G401 (cell line): ENCODE measurements around the gene DTL. TPM values are rescaled to one million over a fixed set of nuclear protein-coding genes. Genes with fewer than 3 reads are reported as not detected.

ENCODE experiments used
- DNase-seq: peaks from one replicate; pipeline ENCODE4 v3.0.0-alpha.2; 2015; ENCODE audit warnings: low spot score
- in situ Hi-C: cut with HindIII; loops from 2 replicates; pipeline ENCODE4 v1.10.0; 2016; ENCODE audit warnings: low sequenced_read_pairs, mixed read lengths
- total RNA-seq: library from RNA; depleted of rRNA; stranded (reverse); fragments of >200 nt; shearing (Covaris generic); gene quantifications from 2 replicates; pipeline ENCODE4 v1.2.3, GENCODE V29; 2014

DTL gene
- total RNA-seq, 1 experiment from 2014 or later = 38.1 TPM

DNA sequence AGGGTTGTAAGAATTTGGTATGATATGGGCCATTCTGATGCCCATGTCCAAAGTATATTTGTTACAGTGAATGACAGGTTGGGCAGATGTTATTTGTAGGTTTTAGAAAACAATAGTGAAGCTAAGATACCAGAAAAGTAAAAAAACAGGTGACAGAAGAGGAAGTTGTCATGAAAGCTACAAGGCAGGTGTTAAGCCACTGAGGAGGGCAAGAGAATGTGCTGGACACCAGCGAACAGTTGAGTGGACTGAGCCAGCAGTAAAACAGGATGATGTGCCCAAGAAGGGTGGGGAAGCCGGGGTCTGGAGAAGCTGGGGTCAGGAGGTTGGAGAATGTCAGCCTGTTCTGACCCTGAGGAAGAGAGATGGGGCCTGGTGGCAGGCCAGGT is 83.3 kb downstream of the DTL start:
- no peak for DNase-seq
- in situ Hi-C loops = no loop called here

DNA sequence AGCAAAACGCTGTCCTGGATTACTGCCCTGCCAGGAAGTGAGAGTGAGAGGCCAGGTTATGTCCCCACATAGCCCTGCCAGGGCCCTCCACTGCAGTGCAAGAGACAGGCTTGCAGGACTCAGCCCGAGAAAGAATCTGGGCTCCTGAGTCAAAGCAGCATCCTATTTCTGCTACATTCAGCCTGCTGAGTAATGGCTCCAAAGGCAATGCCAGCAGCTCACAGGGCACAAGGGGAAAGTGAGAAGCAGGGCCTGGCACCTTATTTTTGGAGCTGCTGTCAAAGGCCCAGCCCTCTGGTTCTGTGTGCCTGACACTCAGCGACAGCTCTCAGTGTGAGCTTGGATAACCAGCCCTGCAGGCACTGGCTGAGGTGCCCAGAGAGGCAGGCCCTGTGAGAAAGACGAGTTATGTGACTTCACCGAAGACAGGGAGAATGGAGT is 83.9 kb downstream of the DTL start:
- no peak for DNase-seq
- in situ Hi-C loops = no loop called here

DNA sequence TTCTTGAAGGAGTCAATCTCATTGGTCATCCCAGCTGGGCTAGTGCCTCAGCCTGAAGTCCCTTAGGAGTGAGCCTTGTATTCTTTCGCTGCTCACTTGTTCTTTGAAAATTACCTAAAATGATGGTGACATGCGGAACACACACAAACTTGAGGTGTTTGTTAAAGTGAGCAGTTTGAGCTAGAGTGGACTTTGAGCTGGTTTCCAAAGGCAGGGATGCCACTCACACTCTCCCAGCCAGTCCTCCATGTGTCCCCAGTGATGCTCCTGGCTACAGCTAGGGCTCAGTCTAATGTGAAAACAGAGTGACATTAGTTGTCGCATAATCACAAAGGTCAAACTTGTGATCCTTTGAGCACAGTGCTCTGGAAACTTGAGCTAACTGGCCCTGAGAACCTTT is 84.3 kb downstream of the DTL start:
- no peak for DNase-seq
- in situ Hi-C loops = no loop called here

DNA sequence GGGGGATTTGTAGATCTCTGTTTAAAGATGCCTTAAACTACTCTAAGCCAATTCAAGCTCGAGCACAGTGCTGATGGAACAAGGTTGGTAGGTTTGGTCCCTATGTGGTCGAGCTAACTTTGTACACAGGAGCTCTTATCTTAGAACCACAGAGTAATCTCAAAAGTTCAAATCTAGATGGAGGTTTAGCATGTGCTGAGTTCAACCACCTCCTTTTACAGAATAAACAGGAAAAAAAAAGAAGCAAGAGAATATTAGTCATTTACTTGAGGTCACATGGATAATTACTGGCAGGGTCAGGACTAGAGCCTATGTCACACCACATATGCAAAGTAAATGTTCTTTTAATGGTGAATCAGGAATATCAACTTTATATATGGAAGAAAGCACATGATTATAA is 86.2 kb downstream of the DTL start:
- no peak for DNase-seq
- in situ Hi-C loops = no loop called here

DNA sequence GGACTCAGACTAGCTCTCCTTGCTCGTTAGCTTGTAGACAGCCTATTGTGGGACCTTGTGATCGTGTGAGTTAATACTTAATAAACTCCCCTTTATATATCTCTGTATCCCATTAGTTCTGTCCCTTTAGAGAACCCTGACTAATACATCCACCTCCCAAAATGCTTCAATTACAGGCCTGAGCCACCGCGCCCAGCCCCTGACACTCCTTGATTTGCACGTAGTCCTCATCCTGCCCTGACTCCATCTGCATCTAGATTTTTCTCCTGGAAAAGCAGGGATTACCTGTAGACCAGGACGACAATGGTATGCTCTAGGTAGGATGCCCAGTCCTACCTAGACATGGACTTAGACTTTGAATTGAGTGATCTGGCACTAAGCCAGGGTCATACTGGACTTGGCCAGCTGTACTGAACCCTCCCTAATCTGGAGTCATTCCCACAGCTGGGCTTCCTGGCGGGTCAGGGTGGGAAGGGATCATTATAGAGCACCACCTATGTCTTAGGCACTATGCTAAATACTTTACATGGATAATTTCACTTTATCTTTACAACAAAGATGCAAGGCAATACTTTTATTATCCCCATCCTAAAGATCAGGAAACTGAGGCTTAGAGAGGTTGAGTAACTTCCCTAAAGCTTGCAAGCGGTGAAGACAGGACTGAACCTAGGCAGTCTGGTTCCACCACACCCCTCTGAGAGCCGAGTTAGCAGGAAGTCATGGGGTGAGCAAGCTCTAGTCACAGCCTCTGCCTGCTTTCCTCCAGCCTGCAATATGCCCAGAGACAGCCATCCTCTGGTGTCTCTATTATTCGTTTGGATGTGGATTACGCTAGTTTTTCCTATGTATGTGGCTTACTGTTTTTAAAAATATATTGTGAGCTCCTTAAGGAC is 89.4 kb downstream of the DTL start:
- no peak for DNase-seq
- in situ Hi-C loops = no loop called here

DNA sequence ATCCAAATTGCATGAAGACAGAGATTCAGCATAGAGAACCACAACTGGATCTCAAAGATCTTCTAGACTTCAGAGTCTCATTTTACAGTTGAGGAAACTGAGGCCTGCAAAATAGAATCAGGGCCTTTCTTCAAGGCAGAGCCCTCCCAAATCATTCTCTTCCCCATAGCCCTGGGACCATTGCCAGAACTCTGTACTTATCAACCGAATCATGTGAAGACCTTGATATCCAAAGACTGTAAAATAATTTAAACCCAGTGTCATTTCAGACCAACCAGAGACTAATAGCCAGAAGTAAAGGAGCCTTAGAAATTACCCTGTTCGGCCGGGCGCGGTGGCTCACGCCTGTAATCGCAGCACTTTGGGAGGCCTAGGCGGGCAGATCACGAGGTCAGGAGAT is 90.1 kb downstream of the DTL start:
- DNase-seq = no peak
- in situ Hi-C loops = no loop called here

DNA sequence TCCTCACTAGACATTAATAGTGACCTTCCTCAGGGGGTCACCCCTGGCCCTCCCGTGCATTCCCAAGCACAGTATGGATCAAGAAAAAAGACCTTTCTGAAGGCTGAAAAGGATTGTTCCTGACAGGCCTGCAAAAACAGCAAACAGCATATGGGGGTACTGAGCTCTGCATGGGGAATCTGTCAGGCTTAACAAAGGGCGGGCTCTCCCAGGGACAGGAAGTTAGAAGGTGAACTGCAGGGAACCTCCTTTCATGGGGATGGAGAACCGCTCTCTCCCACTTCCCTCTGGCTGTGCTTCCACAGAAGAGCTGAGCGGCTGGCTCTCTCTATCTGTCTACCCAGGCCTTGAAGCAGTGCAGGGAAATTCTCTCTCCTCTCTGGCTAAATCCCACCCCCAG is 91.7 kb downstream of the DTL start:
- in situ Hi-C loops = no loop called here
- DNase-seq = no peak

DNA sequence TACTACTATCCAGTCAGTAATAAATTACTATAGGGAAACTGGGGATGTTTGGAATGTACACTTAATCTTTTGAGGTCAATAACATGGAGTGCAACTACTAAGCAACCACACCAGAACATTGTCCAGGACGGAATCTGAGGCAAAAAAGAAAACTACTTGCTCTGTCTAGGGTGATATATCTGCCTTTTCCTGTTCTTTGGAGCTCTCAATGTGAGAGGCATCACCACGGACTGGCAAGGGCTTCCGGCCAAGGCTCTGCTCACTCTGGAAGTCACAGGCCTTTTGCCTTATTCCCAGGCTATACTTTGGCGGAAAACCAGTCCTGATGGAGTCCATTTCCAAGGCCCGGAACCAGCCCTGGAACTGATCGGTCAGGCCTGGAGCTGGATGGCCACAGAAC is 94.2 kb downstream of the DTL start:
- no peak for DNase-seq
- in situ Hi-C loops = no loop called here

DNA sequence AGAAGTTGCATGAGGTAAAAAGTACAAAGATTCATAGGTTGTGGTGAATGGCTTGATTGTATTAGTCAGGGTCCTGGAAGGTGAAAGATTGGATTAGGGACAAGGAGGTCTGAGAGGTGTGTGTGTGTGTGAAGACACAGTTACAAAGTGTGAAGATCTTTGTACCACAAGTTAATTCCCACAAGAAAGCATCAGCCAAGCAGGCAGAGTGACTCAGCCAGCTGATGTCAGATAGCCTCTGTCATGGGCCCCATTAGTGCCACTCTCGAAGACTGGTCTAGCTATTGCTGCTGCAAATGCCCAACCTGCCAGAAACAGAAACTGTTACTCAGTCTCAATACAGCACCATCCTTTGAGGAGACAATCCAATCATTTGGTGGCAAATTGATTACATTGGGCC is 96.5 kb downstream of the DTL start:
- in situ Hi-C loops = no loop called here
- no peak for DNase-seq

DNA sequence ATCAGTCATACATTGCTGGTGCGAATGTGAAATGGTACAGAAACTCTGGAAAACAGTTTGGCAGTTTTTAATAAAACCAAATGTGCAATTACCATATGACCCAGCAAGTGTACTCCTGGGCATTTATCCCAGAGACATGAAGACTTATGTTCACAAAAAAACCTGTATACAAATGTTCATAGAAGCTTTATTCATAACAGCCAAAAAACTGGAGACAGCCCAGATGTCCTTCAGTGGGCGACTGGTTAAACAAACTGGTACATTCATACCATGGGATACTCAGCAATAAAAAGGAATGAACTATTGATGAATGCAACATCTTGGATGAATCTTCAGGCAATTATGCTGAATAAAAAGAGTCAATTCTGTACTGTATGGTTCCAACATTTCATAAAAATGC is 97.8 kb downstream of the DTL start:
- DNase-seq = no peak
- in situ Hi-C loops = no loop called here

DNA sequence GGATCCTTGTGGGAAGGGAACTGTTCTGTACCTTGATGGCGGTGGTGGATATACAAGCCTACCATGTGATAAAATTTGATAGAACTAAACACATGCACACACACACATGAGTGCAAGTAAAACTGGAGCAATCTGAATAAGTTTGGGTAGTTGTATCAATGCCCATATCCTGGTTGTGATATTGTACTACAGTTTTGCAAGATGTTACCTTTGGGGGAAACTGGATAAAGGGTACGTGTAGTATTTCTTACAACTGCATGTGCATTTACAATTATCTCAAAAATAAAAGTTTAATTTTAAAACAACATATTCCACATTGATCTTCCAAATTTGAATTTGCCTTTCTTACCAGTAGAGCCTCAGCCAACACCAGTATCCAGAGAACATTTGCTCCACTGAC is 99.6 kb downstream of the DTL start:
- in situ Hi-C loops = no loop called here

DNA sequence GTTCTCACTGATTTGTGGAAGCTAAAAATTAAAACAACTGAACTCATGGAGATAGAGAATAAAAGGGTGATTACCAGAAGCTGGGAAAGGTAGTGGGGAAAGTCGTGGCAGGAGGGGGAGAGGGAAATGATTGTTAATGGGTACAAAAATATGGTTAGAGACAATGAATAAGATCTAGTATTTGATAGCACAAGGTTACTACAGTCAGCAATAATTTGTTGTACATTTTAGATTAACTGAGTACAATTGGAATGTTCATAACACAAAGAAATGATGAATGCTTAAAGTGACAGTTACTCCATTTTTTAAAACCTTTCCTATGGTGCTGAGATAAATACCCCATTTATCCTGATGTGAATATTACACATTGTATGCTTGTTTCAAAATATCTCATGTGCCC is 102.3 kb downstream of the DTL start:
- no peak for DNase-seq
- in situ Hi-C loops = no loop called here

More for the DNA sequence above, 99.6 kb downstream of the DTL start:
- no peak for DNase-seq

DNA sequence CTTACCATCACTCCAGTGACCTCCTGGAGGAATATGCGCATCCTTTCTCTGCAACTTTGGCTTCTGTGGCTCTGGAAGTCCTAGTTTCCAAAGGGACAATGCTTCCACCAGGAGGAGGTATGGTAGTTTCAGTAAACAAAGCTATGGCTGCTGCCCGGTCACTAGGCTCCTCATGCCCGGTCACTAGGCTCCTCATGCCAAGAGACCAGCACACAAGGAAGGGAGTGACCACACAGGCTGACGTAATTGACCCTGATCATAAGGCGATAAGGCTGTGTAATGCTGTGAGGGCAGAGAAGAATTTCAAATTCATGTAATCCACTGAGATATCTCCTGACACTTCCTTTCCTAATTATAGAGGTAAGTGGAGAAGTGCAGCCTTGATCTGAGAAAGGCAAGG is 102.9 kb downstream of the DTL start:
- in situ Hi-C loops = no loop called here
- no peak for DNase-seq

DNA sequence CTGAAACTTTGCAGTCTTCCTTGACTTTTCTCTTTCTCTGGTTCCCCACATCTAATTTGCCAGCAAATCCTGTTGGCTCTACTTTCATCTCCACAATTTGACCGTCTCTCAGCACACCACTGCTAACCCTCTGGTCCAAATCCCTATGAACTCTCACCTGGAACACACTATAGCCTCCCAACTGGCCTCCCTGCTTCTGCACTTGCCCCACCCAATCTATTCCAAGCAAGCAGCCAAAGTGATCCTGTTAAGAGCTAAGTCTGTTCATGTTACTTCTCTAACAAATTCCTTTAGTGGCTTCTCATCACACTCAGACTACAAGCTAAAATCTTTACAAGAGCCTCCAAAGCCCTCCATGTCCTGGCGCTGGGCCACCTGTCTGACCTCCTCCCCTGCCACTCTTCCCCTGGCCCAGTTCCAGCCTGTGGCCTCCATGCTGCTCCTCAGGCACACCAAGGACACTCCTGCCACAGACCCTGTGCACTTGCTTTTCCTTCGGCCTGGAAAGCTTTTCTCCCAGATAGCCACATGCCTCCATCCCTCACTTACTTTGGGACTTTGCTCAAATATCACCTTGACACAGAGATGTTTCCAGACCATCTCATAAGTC is 104.1 kb downstream of the DTL start:
- DNase-seq = no peak
- in situ Hi-C loops = no loop called here

DNA sequence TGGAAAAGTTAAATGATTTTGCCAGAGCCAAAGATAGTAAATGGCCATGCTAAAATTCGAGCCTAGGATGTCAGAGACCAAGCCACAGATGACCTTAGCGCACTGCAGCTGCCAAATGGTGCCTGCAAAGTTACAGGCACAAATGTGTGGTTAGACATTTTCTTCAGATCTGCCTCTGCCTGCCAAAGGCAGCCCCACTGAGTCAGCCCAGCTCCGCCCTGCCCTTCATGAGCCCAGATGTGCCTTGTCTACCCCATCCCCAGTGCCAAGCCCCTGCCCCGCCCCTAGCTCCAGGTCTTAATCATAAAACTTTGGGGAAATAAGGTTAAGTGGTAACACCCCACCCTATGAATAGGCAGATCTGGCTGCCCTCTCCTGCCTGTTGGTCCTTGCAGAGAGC is 105.9 kb downstream of the DTL start:
- no peak for DNase-seq
- in situ Hi-C loops = no loop called here

DNA sequence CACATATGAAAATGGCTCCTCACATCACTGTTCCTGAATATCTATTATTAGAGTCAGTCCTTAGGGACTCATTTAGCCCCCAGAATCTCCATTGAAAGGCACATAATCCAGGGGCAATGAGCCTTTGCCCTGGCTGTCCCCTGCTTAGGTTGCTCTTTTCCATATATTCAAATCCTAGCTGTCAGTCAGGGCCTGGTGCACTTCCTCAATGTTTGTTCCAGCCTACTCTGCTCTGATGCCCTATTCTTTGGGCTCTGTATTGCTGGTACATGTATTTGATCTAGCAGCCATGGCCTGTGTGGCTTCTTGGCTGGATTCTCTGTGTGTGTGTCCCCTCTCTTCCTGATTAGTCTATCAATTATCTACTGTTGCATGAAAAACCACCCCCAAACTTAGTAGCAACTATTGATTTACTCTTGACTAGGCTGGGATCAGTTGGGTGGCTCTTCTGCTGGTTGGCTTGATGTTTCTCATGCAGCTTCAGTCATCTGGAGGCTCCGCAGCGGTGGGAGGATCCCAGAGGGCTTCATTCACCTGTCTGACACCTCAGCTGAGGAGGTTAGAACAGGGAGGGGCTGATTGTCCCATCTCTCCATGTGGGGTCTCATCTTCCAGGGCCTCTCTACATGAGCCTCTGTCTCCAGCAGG is 107.5 kb downstream of the DTL start:
- in situ Hi-C loops = no loop called here
- DNase-seq = no peak

DNA sequence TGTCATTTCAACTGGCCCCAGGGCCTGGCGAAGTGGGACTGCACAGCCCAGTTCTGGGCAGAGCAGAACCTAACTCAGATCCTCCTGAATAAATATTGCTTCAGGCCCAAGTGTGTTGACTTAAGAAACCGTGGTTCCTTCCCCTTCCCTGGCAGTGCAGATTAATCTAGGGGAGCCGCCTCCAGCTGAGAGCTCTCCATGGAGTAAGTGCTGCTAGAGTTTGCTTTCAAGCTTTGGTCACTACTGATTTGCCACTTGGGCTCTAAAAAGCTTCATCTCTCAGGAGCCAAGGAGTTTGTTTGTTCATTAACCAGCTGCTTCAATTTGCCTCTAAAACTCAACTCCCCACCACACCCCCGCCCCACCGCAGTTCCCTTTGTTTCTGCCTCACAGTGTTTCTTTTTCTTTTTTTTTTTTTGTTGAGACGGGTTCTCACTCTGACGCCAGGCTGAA is 112.1 kb downstream of the DTL start:
- in situ Hi-C loops = no loop called here
- no peak for DNase-seq

DNA sequence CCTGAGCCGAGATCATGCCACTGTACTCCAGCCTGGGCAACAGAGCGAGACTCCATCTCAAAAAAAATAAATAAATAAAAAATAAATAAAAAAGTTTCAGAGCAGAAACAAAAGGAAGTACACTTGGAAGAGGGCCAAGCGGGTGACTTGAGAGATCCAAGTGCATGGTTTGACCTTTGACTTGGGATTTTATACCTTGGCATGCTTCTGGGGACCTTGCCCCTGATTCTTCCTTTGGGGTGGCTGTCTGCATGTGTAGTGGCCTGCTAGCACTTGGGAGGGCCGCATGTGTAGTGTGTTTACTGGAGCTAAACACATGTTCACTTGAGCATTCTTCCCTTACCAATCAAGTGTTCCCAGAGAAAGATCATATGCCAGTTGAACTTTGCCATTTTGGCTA is 114.0 kb downstream of the DTL start:
- in situ Hi-C loops = no loop called here
- no peak for DNase-seq

DNA sequence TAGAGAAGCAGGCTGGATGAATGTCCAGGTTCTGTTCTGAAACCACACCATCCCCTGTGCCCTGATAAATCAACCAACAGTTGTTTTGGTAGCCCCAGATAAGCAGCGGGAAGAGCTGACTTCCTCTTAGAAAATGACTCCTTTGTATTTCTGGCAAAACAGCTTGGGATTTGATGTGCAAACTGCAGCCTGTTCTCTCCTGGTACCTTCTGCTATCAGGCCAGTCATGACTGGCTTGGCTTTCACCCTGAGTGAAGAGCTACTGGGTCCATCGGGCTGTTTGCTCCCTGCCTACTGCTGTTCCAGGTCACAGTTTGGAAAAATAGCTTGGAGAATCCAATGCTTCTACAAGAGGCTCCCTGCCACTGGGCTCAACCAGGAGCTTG is 116.8 kb downstream of the DTL start:
- in situ Hi-C loops = no loop called here

DNA sequence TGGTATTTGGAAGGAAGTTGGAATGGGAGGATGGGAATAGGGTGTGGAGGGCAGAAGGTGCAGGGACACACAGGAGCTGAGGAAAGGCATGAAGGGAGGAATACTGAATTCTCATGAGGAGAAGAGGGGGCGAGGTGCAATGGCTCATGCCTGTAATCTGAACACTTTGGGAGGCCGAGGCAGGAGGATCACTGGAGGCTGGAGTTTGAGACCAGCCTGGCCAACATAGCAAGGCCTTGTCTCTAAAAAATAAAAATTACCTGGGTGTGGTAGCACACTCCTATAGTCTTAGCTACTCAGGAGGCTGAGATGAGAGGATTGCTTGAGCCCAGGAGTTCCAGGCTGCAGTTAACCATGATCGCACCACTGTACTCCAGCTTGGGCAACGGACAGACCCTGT is 117.3 kb downstream of the DTL start:
- no peak for DNase-seq
- in situ Hi-C loops = no loop called here

More for the DNA sequence above, 116.8 kb downstream of the DTL start:
- no peak for DNase-seq
